Right cardiac atrium (tissue), 5 donors: ENCODE data around the gene ANKMY1. TPM values are rescaled to one million over a fixed set of nuclear protein-coding genes. Genes with fewer than 3 reads are reported as not detected.

Experiments used
- ATAC-seq, 2 donors: fragments of 200-7000 bp; cut with Tn5 transposase; one replicate each; pipeline versions ENCODE4 v1.8.0 to v1.9.1; 2020; ENCODE audit warnings: moderate library complexity in 2 of 2, mild to moderate bottlenecking in 1 of 2
- DNase-seq, 3 donors: peaks; one replicate each; pipeline ENCODE4 v3.0.0-alpha.2; 2020
- H3K27ac ChIP-seq: one replicate; pipeline ENCODE4 v1.5.1; 2013; ENCODE audit warnings: mild to moderate bottlenecking, low read length, control low read depth, moderate library complexity
- H3K27me3 ChIP-seq: one replicate; pipeline ENCODE4 v1.6.1; 2013; ENCODE audit not compliant: control insufficient read depth, insufficient read depth
- H3K4me1 ChIP-seq: one replicate; pipeline ENCODE4 v1.6.1; 2013; ENCODE audit warnings: low read length; ENCODE audit not compliant: control insufficient read depth, insufficient read depth
- H3K4me3 ChIP-seq: one replicate; pipeline ENCODE4 v1.5.1; 2013; ENCODE audit warnings: low read length, control low read depth
- H3K9me3 ChIP-seq: one replicate; pipeline ENCODE4 v1.6.1; 2013; ENCODE audit warnings: low read length; ENCODE audit not compliant: control insufficient read depth
- WGBS: extraction: QIAGEN DNeasy Blood & Tissue Kit; methylation state at CpG from one replicate; pipeline ENCODE4 v1.1.7; 2013; 5-methylcytosine and 5-hydroxymethylcytosine counted together
- intact Hi-C, 4 donors: fragments of 100-400 bp; cut with DNase I; formaldehyde crosslinking; loops; one replicate each; pipeline versions ENCODE4 v1.11.0 to v1.14.0; 2022 to 2023
- polyA plus RNA-seq: library from polyadenylated mRNA; stranded (reverse); fragments of 200-250 nt; gene quantifications from one replicate; pipeline ENCODE4 v1.2.3, GENCODE V29; 2013
- total RNA-seq, 4 donors: library from RNA; stranded (reverse); fragmentation: NEBNext Ultra II Directional; extraction: Animal tissue kit (Norgen Biotek cat#: 25700); gene quantifications; one replicate each; pipeline ENCODE4 v1.2.1, GENCODE V29; 2021
- donor health status: healthy with polysubstance abuse.
- donor health status: DM: no; HTN: yes; CAD: no.
- donor health status: DM: no; HTN: no; CAD: no.
- donor health status: DM: no; HTN: yes; CAD: no; lungs with severe emphysema.
- donor health status: DM: yes; HTN: yes; CAD: no.

Gene ANKMY1
- total and polyA plus RNA-seq, 5 donors: 3.5 to 8.0 (median 7.6) TPM

DNA sequence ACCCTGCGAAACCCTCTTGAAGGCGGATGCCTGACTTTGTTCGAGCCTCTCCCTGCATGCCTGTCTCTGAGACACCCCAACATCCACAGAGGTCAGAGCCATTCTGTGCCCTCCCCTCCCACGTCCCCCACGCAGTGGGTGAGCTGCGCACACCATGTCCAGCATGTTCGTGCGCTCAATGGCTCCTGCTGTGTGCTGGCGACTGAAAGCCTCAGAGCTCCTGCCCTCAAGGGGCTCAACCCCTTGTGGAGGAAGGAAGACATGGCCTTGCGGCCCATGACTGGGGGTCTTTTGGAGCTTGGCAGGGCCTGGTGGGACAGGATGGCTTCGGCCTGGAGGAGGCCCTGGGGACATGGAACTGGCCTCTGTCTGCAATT is 45.7 kb downstream of the ANKMY1 start:
- Histone ChIP-seq H3K27ac (no peak overlapping the region), H3K27me3 (no peaks in the 10 kb centered on the region), H3K9me3 (no peaks in the 10 kb centered on the region), H3K4me1 (no peaks in the 10 kb centered on the region), H3K4me3 (no peak overlapping the region)
- WGBS: 97% methylated on average over 11 of the region's 11 CpGs
- no peak for ATAC-seq
- intact Hi-C loops: loop anchor here in 3 of 4 donors (10.0 kb wide), 1 partner anchor 193 kb away; no protein-coding TSS in a partner anchor
- DNase-seq: no peak

DNA sequence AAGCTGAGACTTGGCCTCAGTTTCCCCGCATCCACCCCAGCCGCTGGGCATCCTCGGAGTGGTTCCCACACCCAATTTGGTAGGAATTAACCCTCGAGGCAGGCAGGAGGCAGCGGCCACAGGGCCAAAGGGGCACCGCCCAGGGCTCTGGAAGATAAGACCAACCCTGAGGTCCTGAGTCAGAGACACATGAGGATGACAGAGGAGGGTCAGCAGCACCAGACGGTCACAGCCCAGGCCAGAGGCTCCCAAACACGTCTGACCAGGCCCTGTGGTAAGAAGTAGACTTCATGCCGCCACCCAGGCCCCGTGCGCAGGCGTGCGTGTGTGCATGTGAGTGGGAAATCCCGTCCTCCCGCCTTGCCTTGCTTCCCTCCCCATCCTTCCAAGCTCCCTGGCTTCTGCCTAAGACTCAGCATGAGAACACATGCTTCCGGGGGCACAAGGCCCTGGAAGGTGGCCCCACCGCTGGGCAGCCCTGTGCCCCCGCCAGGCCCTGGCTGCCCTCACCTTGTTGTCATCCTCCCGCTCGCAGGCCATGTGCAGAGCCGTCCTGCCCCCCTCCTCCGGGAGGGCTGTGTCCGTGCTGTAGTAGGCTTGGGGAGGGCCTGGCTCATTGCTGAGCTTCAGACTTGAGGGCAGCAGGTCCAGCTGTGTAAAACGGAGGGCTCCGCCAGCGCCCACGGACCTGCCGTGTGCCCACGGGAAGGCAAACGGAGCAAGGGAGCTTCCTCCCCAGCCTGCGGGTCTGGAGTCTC is 46.3 kb downstream of the ANKMY1 start:
- intact Hi-C loops: loop anchor here in 3 of 4 donors (10.0 kb wide), 1 partner anchor 193 kb away; no protein-coding TSS in a partner anchor

DNA sequence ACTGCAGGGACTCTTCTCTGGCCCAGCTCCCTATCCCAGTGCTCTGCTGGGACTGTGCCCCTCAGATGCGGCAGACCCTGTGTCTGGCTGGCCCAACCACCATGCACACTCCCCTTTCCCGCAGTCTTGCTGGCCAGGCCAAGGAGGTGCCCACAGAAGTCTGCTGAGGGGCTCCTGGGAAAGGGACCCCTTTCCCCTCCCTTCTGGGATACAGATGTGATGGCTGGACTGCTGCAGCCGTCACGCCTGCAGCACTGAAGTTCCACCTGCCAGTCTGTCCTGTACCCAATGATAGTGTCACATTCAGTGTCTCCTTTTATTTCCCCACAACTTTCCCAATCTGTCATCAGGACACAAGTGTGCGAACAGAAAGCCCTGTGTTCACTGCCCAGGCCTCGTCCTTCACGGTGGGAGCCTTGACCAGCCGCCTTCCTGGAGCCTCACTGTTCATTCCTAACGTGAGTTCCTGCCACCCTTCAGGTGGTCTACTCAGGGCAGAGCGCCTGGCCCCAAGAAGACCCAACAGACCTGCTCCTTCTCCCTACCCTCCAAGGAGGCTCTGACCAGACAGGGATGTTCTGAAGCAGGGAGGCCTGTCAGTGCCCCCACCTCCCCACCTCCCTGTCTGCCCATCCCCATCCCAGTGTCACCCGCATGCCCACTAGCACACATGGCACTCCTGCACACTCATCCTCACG is 47.1 kb downstream of the ANKMY1 start:
- intact Hi-C loops: loop anchor here in 3 of 4 donors (10.0 kb wide), 1 partner anchor 194 kb away; no protein-coding TSS in a partner anchor
- 92% methylated on average over 12 of the region's 12 CpGs for WGBS
- ATAC-seq: no peak
- Histone ChIP-seq H3K4me1 (no peaks in the 10 kb centered on the region), H3K27ac (no peak overlapping the region), H3K27me3 (no peaks in the 10 kb centered on the region), H3K9me3 (no peaks in the 10 kb centered on the region), H3K4me3 (no peak overlapping the region)
- no peak for DNase-seq

More for the DNA sequence above, 46.3 kb downstream of the ANKMY1 start:
- no peak for ATAC-seq
- no peak overlapping the region for H3K4me3 ChIP-seq
- H3K4me1 ChIP-seq: no peaks in the 10 kb centered on the region
- WGBS: 95% methylated on average over 31 of the region's 31 CpGs
- H3K9me3 ChIP-seq: no peaks in the 10 kb centered on the region
- no peak overlapping the region for H3K27ac ChIP-seq
- H3K27me3 ChIP-seq: no peaks in the 10 kb centered on the region
- DNase-seq: no peak

DNA sequence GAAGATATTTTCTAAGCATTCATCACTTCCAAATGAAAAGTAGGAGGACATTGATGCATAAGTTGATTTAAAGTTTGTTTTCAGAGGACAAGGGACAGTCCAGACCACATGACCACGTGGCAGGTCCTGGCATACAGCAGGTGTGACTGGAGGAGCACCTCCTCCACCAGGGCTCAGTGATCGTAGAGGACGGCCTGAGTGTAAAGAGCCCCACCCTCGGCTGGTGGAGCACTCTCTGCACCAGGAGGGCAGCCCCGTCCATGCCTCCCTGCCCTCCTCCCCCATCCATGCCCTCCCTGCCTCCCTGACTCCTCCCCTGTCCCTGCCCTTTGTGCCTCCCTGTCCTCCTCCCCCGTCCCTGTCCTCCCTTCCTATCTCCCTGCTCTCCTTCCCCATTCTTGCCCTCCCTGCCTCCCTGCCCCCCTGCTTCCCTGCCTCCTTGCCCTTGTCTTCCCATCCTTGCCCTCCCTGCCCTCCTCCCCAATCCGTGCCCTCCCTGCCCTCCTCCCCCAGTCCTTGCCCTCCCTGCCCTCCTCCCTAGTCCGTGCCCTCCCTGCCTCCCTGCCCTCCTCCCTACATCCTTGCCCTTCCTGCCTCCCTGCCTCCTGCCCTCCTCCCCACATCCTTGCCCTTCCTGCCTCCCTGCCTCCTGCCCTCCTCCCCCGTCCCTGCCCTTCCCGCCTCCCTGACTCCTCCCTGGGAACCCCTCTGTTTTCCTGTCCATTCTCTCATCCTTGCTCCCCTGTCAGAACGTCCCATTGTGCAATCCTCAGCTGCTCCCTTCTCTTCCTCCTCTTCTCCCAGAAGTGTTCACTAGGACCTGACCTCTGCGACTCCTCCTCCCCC is 47.9 kb downstream of the ANKMY1 start:
- WGBS: 70% methylated on average over 12 of the region's 12 CpGs
- ATAC-seq (no peak), DNase-seq (peak in 1 of 3 donors; percentile 19)
- Histone ChIP-seq H3K4me1 (no peaks in the 10 kb centered on the region), H3K27ac (no peak overlapping the region), H3K4me3 (no peak overlapping the region), H3K9me3 (no peaks in the 10 kb centered on the region), H3K27me3 (no peaks in the 10 kb centered on the region)
- intact Hi-C loops: loop anchor here in 3 of 4 donors (10.0 kb wide), 1 partner anchor 195 kb away; no protein-coding TSS in a partner anchor

DNA sequence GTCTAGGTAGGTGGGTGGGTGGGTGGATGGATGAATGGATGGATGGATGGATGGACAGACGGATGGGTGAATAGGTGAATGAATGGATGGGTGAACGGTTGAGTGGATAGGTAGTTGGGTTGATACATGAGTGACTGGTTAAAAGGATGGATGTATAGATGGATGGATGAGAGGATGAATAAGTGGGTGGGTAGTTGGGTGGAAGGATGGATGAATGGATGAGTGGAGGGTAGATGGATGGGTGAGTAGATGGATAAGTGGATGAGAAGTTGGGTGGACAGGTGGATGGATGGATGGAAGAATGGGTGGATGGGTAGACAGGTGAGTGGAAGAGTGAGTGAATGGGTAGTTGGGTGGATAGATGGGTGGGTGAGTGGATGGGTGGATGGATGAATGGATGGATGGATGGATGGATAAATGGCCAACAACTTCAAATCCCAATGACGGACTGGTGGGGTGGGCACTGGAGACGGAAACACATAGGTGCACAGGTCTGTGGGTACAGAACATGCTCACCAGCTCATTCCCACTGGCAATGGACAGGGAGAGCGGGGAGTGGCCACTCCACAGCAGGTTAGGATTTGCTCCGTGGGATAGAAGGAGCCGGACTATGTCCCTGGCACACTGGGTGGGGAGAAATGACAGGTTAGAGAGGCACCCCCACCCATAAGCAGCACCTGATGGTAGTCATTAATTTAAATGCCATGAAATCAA is 48.8 kb downstream of the ANKMY1 start:
- WGBS: 97% methylated on average over 7 of the region's 7 CpGs

DNA sequence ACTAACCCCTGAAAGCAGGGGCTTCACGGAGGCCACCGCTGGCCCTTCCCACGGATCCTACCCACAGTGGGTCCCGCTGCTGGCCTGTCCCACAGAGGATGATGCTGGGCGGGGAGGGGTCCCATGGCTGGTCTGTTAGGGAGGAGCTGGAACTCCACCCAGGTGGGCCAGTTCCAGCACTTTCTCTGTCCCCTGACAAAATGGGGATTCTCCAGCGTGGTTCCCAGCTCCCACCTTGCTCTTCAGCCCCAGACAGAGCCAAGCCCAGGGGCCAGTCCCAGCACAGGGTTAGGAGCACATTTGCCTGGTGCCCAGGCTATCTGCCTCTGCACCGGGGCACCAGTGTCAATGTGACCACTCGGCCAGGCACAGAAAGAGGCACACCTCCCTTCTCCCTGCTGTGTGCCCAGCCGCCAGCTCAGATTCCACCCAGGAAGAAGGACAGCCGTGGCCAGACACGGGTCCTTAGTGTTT is 50.0 kb downstream of the ANKMY1 start:
- intact Hi-C loops: no loop called here
- DNase-seq (peak in 1 of 3 donors; percentile 17), ATAC-seq (no peak)
- Histone ChIP-seq H3K27me3 (no peaks in the 10 kb centered on the region), H3K27ac (no peak overlapping the region), H3K4me3 (no peak overlapping the region), H3K9me3 (no peaks in the 10 kb centered on the region), H3K4me1 (no peaks in the 10 kb centered on the region)
- WGBS: 95% methylated on average over 11 of the region's 11 CpGs

More for the DNA sequence above, 48.8 kb downstream of the ANKMY1 start:
- Histone ChIP-seq H3K27ac (no peak overlapping the region), H3K4me1 (no peaks in the 10 kb centered on the region), H3K9me3 (no peaks in the 10 kb centered on the region), H3K4me3 (no peak overlapping the region), H3K27me3 (no peaks in the 10 kb centered on the region)
- no peak for DNase-seq
- intact Hi-C loops: no loop called here
- ATAC-seq: no peak

DNA sequence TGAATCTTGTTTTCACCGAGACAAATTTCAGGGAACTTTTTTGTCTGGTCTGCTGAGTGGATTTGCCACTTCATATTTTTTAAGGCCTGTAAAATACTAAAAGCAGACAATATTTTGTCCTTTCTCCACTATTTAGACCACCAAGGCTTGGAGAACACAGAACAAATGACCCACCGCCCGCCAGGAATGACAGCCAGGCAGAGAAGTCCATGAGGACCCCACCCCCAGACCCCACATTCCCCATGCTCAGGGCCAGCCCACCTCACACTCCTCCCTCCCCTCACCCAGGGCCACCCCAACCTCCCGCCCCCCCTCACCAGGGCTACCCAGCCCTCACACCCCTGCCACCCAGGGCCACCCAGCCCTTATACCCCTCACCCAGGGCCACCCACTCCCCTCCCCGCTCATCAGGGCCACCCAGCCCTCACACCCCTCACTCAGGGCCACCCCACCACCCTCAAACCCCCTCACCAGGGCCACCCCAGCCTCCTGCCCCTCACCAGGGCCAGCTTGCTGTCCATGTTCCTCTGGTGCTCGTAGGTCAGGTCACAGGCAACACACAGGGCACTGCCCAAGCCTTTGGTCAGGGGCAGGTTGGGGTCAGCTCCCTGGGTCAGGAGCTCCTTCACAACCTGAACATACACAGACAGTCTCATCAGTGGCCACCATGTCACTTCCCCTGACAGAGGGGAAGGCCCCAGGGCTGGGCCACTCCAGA is 50.6 kb downstream of the ANKMY1 start:
- no peaks in the 10 kb centered on the region for H3K4me1 ChIP-seq
- peak in 1 of 3 donors; percentile 22 for DNase-seq
- H3K27me3 ChIP-seq: no peaks in the 10 kb centered on the region
- H3K4me3 ChIP-seq: no peak overlapping the region
- 96% methylated on average over 6 of the region's 6 CpGs for WGBS
- H3K9me3 ChIP-seq: no peaks in the 10 kb centered on the region
- intact Hi-C loops: no loop called here
- no peak overlapping the region for H3K27ac ChIP-seq
- ATAC-seq: peak in 1 of 2 donors; percentile 5

DNA sequence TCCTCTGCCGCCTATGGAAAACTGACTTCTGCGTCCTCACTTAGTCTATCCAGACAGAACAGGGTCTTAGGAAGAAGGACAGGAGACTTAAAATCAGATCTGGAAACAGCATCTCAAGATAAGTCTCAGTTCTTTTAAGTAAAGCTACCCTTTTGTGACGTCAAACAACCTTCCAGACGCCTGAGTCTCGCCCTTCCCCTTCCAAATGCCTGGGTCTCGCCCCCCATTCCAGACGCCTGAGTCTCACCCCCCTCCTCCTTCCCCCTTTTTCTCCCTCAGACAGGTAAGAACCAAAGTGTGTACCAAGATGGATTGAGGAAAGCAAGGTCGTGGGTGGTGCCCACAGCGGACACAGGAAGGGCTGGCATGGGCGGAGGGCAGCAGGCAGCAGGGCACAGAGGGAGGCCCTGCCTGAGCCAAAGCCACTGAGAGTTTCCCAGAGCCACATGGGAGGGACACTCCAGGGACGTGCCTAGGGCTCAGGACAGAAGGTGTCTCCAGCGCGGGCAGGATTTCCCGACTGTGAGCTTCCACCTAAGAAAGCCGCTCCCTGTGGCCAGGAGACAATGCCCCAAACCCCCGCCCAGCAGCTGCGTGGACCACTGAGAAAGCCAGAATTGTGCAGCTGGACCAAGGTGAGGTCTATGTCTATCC is 51.3 kb downstream of the ANKMY1 start:
- no peak overlapping the region for H3K4me3 ChIP-seq
- 86% methylated on average over 17 of the region's 17 CpGs for WGBS
- ATAC-seq (no peak), DNase-seq (no peak)
- intact Hi-C loops: no loop called here
- no peaks in the 10 kb centered on the region for H3K27me3 ChIP-seq
- no peak overlapping the region for H3K27ac ChIP-seq
- no peaks in the 10 kb centered on the region for H3K4me1 ChIP-seq
- H3K9me3 ChIP-seq: no peaks in the 10 kb centered on the region

DNA sequence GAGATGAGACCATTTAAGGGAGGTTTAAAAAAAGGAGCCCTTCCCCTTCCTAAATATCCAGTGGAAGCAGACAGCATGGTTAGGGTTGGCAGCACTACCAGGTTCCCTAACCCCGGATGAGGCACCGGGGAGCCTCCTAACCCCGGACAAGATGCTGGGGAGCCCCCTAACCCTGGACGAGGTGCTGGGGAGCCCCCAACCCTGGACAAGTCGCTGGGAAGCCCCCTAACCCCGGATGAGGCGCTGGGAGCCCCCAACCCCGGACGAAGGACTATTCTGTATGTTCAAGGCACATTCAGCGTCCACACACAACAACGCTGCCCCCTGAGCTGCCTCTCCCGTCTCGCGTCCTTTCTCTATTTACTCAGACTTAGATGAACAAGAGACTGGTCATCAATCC is 51.9 kb downstream of the ANKMY1 start:
- Histone ChIP-seq H3K9me3 (no peaks in the 10 kb centered on the region), H3K4me3 (no peak overlapping the region), H3K27me3 (no peaks in the 10 kb centered on the region), H3K27ac (no peak overlapping the region), H3K4me1 (no peaks in the 10 kb centered on the region)
- intact Hi-C loops: no loop called here
- DNase-seq (no peak), ATAC-seq (no peak)
- WGBS: 84% methylated on average over 14 of the region's 14 CpGs
